Fibroblast of skin of scalp (primary cell): ENCODE measurements around the gene GCAT.
A peak's percentile ranks its signal among the peaks of the same experiment; 100 is the strongest.
"Not testable (repeated sequence)": the region's sequence is repeated elsewhere in the genome, so short reads cannot be mapped to it uniquely, and the experiment has no call there.

Source experiments
- DNase-seq: peaks from one replicate; pipeline ENCODE4 v3.0.0-alpha.2; 2013

The GCAT gene

DNA sequence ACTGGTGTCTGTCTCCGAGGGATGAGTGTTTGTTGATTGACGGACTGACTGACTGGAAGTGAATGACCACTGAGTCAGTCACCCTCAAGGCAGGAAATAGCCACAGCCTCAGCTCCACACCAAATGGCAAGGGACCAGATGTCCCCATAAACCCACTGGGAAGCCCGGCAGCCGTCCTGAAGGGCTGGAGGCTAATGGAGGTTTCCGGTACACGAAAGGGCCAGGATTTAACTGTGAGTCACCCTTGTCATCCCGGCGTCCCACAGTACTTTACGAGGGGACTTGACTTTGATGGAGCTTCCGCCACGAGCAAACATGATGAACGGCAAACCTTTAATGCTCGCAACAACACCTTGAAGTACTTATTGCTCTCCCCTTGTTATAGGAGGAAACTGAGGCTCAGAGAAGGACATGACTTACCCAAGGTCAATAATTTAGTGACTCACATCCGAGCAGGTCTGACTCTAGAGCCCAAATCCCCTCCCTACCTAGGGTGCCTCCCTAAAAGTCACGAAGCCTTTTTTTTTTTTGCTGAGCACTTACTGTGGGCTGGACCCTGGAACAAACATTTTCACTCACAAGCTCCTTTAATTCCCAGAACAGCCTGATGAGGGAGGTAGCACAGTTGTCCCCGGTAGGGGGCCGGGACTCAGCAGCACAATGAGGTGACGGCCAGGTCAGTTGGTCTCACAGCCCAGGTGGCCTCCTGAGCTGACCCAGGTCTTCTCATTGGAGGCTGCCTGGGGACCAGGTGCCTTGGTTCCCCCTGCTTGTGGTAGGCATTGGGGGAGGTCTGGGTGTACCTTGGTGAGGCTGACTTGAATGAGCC is 25.2 kb upstream of the GCAT start:
- no peak for DNase-seq

DNA sequence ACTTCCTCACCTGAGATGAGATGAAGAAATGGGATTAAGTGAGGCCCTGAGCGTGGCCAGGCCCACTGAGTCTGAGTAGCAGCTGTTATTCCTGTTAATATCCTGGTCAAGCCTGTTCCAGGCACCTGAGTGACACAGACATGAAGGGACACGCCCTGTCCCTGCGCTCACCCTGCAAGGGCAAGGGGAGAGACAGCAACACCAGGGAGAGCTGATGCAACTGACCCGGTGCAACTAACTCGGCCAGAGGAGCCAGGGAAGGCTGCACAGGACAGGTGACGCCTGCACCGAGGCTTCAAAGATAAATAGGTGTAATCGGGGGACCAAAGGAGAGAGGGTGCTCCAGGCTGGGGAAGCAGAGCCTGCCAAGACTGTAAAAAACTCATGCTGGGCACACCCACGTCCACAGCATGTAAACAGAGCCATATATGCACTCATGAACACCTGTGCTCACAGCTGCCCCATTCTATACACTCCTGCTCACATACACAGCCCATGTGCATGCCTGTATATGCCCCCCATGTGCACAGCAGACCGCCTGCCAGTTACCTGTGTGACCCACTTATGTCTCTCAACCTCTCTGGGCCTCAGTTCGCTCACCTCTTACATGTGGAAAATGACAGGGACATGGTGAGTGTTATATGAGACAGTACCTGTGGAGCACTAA is 22.8 kb upstream of the GCAT start:
- no peak for DNase-seq

DNA sequence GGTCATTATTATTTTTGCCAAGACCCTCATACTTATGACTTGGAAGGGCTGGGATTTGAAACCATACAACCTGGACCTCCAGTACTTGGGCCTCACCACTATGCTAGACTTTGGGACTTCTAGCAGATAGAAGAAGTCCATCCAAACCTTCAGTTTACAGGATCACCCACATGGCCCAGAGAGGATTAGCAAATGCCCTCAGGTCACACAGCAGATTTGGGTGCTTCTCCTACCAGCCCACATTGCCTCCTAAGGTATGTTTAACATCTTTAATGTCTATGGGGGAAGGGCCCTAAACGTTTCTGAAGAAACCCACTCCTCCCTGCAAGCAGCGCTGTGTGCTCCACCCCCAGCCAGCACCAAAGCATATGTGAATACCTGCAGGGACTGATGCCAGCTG is 17.5 kb upstream of the GCAT start:
- no peak for DNase-seq

DNA sequence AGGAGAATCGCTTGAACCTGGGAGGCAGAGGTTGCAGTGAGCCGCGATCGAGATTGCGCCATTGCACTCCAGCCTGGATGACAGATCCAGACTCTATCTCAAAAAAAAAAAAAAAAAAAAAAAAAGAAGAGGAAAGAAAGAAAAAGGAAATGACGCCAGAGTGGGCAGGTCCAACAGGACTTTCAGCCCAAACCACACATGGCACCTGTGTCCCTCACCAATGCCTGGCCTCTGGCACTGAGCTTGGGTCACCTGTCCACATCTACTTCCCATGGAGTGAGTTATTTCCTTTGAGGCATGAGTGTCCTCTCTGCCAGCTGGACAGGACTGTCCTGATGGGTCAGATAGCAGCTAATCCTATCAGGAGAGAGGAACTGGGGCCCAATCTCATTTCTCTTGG is 15.2 kb upstream of the GCAT start:
- no peak for DNase-seq

DNA sequence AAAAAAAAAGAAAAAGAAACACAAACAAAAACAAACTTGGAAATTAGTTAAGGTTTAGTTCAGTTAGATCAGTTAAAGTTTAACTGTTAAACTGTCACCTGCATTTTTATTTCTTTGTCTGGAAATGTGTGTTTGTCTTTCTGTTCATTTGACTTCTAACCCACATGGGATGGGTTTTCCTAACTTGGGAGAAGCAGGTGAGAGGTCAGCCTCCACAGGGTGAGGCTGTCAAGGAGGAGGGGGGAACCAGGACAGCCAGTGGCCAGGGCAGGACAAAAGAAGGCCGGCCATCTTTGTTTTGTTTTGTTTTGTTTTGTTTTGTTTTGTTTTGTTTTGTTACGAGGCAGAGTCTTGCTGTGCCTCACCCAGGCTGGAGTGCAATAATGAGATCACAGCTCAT is 13.4 kb upstream of the GCAT start:
- DNase-seq = no peak

DNA sequence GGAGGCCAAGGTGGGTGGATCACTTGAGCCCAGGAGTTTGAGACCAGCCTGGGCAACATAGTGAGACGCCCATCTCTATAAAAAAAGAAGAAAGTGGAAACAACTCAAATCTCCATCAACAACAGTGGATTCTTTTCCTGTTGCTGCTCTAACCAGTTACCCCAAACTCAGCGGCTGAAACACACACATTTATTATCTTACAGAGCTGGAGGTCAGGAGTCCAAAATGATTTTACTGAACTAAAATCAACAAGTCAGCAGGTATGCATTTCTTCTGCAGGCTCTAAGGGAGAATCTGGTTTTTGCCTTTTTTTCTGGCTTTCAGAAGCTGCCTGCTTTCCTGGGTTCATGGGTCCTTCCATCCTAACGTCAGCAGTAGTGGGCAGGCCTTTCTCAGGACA is 11.7 kb upstream of the GCAT start:
- DNase-seq = no peak

DNA sequence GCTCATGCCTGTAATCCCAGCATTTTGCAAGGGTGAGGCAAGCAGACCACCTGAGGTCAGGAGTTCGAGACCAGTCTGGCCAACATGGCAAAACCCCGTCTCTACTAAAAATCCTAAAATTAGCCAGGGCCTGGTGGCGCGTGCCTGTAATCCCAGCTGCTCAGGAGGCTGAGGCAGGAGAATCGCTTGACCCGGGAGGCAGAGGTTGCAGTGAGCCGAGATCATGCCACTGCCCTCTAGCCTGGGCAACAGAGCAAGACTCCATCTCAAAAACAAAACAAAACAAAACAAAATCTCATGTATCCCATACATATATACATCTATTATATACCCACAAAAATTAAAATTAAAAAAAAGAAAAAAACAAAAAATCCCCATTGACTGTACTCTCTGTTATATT is 10.5 kb upstream of the GCAT start:
- not testable (repeated sequence) for DNase-seq

DNA sequence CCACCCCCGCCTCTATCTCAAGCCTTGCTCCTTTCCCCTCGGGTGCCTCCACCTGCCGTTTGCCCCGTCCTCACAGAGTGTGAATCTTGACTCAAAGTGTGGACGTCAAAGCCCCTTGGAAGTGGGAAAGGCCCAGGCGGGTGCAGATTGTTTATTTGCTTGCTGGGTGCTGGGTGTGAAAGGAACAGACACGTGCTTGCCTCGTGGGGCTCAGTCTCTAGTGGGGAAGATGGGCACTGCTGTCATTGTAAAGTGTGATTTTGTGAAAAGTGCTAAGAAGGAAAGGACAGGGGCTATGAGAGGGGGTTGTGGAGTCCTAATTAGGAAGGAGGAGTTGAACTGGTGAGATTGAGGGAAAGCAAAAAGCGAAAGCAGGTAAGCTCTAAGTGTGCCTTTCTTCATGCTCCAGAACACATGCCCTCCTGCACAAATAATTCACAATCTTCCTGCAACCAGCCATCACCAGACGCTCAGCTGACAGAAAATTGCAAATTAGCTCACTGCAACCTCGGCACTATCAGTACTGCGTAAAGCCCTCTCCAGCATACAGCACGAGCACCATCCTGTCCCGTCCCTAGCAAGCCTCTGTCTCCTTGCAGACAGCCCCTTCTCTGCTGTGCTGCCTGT is 9.7 kb upstream of the GCAT start:
- DNase-seq = no peak

DNA sequence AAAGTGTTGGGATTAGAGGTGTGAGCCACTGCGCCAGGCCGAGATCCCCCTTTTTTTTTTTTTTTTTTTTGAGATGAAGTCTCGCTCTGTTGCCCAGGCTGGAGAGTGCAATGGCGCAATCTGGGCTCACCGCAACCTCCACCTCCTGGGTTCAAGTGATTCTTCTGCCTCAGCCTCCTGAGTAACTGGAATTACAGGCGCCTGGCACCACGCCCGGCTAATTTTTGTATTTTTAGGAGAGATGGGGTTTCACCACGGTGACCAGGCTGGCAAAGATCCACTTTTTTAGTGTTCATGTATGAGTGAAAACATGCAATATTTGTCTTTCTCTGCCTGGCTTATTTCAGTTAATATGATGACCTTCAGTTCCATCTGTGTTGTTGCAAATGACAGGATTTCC is 7.8 kb upstream of the GCAT start:
- DNase-seq = not testable (repeated sequence)

DNA sequence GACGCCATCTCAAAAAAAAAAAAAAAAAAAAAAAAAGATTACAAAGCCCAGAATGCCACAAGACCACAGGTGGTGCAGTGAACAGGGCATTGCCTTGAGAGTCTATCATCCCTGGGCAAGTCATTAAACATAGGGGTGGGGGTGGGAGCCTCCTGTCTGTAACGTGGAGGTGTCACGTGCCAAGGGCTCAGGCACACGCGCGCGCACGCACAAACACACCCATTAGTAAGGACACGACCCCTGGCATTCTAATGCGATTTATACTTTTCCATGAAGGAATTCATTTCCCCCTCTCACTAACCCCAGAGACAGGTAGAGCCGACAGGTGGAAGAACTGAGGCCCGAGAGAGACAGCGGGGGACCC is 5.8 kb upstream of the GCAT start:
- DNase-seq = no peak

DNA sequence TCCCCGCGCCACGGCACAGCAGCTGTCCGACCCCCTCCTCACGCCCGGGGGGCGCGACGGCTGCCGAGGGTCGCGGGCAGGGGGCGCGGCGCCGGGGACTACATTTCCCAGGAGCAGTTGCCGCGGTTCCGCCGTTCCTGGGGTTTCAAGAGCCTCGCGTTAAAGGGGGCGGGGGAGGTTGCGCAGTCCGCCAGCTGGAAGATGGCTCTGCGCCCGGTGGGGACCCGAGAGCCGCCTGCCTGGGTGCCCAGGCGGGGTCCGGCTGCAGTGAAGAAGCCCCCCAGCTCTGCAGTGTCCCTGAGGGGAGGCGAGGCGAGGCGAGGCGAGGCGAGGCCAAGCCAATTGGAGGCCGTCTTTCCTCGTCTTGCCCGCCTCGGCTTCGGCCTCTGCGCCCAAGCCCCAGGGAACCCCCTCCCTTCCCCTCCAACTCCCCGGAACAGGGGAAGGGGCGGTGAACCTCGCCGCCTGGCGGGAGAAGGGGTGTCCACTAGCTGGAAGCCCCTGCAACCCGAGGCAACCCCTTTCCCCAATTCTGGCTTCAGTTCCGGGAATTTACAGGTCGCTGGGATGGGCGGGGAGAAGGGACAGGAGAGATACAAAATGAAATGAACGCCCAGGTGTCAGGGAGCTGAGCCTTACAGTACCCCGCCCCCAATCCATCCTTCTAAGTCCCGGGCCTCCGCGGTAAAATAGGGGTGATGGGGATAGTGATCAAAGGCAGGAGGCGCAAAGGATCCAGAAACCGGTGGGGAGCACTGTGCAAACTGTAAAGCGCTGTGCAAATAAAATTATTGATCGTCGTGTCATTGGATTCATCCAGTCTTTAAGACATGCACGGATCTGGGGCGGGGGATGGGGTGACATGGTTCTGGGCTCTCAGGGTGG is 5.2 kb upstream of the GCAT start:
- DNase-seq = peak; percentile 59

DNA sequence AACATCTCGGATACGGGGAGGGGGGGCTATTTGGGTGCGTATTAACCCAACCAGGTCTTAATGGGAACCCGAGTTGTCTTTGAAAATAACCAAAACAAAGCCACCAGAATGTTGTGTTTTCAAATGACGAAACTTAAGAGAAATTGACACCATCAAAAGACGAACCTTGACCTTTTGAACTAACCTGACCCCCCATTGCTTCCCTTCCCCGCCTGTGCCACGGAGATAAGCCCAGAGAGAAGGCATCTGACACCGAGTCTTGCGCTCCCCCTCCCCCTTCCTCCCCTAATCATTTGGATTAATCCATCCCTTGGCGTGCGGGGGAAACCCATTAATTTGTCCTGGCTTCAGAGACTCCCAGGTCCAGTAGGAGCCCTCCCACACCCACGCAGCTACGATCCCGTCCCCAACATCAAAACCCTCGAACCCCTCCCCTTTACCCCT is 4.5 kb upstream of the GCAT start:
- DNase-seq = no peak

DNA sequence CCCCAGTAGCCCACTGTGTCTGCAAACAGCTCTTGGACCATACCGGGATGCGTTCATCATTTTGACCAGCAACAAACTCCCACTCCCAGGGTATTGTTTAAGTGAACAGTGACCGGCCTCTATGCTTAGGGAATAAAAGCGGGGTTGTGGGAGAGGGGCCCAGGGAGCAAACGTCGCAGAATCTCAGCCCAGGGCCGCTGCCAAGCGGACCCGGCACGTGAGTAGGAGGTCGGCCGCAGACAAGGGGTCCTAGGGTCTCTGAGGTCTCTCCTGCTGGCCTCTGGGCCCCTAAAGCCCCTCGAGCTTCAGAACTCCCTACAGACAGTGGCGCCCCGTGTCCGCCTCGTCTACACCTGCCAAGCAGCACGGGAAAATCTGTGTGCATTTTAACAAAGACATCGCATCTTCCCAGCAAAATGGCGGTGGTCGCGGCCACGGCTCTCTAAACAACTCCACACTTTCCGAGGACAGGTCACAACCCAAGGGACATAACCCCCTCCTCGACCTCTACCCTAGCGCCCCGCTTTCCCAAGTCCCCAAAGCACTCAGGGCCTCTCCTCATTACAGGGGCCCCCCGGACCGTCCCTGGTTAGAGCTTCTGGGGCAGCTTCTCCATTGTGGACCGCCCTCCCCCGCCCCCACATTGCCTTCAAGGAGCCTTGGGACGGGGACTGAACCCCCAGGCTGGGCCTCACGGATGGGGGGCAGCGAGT is 3.9 kb upstream of the GCAT start:
- DNase-seq = no peak

DNA sequence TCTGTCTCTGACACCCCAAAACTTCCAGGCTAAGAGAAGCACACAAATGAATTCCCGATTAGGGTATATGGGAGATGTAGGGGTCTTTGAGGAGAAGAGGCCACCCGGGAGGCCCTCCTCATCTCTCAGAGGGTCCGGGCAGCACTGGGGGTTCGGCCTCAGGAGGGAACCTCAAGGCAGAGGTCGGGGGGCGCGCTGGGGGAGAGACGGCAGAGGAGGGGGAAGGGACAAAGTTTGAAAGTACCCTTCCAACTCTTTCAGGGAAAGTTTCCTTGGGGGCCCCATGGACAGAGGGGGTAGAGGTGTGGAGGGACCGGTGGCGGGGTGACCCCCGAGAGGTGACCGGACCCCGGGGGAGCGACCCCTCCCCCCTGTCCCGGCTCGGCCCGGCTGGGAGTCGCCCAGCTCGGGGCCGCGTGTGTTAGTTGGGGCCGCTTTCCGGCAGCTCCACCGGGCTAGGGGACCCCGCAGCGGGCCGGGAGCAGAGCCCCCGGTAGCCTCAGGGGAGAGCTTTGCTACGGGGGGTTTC is 3.3 kb upstream of the GCAT start:
- DNase-seq = no peak

DNA sequence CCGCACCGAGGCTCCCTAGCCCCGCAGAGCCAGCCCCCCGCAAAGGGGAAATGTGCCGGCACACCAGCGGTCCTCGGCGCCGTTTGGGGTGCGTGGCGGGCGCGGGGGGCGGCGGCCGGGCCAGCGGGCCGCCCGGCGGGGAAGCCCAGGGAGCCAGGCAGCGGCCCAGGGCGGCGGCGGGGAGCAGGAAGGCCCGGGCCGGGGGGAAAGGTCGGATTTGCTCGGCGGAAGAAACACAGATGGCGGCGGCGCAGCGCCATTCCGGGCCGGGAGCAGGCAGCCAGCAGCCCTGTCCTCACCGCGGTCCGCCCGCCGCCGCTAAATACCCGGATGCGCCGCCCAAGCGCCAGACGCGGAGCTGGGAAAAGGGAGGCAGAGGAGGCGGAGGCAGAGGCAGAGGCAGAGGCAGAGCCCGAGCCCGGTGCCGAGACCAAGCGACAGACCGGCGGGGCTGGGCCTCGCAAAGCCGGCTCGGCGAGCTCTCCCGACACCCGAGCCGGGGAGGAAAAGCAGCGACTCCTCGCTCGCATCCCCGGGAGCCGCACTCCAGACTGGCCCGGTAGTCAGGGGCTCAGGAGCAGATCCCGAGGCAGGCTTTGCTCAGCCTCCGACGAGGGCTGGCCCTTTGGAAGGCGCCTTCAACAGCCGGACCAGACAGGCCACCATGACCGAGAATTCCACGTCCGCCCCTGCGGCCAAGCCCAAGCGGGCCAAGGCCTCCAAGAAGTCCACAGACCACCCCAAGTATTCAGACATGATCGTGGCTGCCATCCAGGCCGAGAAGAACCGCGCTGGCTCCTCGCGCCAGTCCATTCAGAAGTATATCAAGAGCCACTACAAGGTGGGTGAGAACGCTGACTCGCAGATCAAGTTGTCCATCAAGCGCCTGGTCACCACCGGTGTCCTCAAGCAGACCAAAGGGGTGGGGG is 2.6 kb upstream of the GCAT start:
- peak; percentile 89 for DNase-seq

DNA sequence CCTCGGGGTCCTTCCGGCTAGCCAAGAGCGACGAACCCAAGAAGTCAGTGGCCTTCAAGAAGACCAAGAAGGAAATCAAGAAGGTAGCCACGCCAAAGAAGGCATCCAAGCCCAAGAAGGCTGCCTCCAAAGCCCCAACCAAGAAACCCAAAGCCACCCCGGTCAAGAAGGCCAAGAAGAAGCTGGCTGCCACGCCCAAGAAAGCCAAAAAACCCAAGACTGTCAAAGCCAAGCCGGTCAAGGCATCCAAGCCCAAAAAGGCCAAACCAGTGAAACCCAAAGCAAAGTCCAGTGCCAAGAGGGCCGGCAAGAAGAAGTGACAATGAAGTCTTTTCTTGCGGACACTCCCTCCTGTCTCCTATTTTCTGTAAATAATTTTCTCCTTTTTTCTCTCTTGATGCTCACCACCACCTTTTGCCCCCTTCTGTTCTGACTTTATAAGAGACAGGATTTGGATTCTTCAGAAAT is 1.9 kb upstream of the GCAT start:
- no peak for DNase-seq

DNA sequence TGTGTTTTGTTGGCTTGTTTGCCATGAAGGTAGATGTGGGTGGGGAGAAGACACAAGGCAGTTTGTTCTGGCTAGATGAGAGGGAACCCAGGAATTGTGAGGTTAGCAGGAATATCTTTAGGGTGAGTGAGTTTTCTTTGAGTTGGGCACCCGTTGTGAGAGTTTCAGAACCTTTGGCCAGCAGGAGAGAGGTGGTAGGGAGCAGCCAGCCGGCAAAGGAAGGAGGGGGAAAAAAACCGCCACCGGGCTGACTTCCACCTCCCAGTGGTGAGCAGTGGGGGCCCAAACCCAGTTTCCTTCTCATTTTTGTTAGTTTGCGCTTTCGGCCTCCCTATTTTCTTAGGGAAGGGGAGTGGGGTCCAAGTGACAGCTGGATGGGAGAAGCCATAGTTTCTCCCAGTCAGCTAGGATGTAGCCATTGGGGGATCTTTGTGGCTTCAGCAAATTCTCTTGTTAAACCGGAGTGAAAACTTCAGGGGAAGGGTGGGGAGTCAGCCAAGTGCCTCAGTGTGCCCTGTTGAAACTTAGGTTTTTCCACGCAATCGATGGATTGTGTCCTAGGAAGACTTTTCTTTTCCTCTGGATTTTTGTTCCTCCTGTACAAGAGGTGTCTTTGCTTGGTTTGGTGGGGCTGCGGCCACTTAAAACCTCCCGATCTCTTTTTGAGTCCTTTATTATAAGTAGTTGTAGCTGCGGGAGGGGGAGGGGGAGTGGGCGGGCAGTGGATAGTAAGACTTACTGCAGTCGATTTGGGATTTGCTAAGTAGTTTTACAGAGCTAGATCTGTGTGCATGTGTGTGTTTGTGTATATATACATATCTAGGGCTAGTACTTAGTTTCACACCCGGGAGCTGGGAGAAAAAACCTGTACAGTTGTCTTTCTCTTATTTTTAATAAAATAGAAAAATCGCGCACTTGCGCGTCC is 1.1 kb upstream of the GCAT start:
- peak; percentile 51 for DNase-seq

DNA sequence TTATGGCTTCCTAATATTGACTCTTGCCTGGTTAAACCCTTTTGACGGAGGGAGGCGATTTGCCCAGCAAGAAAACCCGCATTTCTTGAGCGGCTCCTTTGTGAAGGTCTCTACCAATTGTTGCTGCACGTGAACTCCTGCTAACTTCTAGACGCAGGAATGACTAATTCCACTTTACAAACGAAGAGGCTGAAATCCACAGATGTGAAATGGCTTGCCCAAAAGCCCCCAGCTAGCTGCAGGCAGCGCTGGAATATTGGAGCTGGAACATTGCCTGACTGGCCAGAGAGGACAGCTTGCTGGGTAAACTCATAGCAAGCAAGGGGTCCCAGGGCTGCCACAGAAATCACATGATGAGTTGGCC is 542 bp downstream of the GCAT start:
- no peak for DNase-seq

DNA sequence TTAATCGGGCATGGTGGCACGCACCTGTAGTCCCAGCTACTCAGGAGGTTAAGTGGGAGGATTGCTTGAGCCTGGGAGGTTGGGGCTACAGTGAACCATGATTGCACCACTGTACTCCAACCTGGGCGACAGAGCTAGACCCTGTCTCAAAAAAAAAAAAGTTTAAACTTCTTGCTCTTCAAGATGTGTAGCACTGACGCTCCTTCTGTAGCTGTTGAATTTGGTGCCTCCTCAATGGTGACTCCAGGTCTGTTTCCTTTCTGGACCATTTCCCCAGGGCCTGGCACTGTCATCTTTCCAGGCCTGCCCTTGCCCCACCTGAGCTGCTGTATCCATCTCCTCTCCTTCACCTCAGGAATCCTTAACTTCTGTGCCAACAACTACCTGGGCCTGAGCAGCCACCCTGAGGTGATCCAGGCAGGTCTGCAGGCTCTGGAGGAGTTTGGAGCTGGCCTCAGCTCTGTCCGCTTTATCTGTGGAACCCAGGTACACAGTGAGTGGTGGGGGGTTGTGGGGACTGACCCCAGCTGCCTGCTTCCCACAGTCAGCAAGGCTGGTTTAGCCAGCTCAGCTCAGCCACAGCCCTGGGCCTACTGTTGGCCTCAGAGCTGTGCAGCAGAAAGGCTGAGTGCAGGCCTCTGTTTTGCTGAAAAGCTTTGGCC is 2.1 kb downstream of the GCAT start:
- no peak for DNase-seq
